HG03378 (cell line): Measurements from ENCODE around the gene LONP2.
"Not testable (repeated sequence)": the region's sequence is repeated elsewhere in the genome, so short reads cannot be mapped to it uniquely, and the experiment has no call there.

Experiments
- ATAC-seq: cut with Tn5 transposase; IDR thresholded peaks from one replicate; pipeline ENCODE4 v1.9.1; 2021; ENCODE audit warnings: mild to moderate bottlenecking, moderate library complexity; ENCODE audit not compliant: unreplicated experiment

LONP2 gene

DNA sequence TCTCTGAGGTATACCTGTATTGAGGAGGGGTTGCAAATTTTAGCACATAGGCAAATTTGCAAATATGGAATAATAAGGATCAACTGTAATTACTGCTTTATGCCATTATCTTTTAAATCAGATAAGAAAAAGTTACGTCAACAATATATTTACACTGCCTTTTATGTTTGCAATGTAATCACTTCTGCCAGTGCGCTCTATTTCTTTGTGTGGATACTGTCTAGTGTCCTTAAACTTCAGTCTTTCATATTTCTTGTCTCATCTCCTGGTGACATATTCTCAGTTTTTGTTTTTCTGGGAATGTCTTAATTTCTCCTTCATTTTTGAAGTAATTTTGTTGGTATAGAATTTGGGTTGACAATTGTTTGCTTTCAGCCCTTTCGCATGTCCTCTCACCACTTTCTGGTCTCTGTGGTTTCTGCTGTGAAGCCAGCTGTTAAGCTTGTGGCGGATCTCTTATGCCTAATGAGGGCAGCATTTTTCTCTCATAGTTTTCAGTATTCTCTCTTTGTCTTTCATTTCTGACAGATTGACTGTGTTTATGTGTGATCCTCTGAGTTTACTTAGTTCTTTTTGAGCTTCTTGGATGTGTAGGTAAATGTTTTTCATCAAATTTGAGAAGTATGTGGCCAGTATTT, 40.8 kb downstream of the LONP2 start:
- ATAC-seq, result no peak

DNA sequence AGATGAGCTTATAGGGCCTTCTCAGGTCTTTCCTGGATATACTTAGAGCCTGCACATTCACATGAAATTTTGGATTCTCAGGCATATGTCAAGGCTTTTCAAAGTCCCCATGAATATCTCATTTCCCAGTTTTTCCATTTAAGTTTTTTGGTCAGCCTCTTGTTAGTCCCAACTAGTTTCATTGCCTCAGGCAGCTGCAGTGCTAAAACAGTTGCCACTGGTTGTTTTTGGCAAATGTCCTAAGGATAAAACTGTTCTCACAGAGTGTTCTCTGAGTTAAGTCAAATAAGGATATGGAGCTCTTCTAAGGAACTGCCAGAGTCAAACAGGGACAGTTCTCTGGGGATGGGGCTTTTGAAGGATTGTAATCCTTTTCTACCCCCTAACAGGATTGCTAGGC, 43.1 kb downstream of the LONP2 start:
- ATAC-seq, result no peak

DNA sequence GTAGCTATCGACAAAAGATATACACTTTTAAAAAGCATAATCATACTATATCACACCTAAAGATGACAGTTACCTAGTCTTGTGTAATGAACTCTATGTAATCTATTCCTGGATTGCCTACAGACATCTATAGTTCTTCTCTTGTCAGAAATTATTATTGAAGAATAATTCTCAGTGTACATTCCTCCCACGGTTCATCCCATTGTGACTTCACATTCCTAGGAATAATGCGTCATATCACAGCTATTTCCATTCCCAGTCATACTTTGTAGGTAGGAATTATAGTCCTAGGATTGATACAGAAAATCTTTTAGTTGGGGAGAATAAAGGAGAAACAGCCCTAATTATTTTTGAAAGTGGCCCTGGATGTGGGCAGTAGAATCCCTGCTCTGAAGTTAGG, 47.2 kb downstream of the LONP2 start:
- ATAC-seq, result no peak

DNA sequence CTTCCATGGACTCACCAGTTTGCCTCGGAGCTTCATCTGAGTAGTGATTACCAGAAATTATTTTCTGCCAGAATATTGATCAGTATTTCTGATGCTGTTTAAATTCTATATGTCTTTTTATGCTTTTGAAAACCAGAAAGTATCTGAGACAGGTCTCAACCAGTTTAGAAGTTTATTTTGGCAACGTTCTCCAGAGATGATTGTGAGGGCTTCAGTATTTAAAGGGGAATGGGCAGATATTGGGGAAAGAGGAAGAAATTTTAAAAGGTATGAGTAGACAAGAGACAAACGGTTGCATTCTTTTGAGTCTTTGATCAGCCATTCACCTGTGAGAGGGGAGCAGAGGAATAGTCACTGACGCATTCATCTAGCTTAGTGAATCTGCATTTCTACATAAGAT, 47.7 kb downstream of the LONP2 start:
- ATAC-seq, result no peak

DNA sequence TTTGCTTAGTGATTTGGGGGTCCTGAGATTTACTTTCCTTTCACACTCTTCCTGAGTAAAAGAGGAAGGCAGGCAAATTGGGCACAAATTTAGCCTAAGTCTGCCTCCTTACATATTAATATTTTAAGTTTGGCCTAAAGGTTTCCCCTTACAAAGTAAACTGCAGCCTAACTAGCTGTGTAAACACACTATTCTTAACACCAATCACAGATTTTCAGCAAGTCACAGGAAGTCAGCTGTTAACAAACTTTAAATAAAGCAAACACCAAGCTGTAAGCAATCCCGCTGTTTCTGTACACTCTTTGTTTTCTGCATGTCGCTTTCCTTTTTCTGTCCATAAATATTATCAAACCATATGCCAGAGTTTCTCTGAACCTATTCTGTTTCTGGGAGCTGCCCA, 48.4 kb downstream of the LONP2 start:
- no peak for ATAC-seq

DNA sequence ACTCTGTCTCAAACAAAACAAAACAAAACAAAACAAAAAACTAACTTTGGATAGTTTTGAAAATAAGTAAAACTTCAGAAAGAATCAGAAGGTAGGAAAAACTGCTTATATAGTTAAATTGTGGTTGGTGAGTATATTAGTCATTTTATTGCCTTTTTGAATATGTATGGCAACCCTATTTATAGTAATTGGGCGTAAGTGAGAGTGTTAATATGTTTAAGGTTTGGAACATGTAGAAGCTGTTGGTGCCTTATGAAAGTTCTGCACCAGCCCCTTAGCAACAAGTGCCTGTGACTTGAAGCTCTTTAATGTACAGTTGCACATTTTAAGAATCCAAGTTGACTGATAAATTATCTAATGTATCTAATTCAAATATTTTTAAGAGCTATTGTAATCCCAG, 50.6 kb downstream of the LONP2 start:
- no peak for ATAC-seq

DNA sequence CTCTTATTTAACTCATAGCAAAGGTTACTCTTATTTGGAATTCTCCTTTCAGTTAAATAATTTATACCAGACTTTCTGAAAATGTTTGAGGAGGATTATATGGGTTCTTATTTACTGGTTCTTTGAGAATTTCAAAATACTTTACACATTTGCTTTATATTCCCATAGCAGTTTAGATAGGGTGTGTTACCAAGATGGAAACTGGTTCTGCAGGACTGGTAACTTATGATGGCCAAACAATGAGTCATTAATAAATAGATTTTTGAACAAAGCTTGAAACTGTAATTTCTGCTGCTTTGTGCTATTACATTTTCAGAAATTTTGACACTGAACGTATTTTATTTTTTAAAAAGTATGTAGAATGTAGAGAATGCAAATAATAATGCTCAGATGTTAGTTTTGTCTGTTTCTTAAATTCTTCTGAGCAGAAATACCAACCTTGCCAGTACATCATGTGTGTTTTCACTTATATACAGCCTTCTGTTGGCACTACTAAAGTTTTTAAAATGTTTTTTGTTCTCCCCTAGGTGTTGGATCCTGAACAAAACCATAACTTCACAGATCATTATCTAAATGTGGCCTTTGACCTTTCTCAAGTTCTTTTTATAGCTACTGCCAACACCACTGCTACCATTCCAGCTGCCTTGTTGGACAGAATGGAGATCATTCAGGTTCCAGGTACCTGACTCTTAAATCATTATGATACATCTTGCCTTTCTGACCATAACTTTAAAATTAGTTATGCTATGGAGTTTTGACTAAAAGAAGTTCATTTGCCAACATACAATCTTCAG, 51.6 kb downstream of the LONP2 start:
- ATAC-seq, result no peak

DNA sequence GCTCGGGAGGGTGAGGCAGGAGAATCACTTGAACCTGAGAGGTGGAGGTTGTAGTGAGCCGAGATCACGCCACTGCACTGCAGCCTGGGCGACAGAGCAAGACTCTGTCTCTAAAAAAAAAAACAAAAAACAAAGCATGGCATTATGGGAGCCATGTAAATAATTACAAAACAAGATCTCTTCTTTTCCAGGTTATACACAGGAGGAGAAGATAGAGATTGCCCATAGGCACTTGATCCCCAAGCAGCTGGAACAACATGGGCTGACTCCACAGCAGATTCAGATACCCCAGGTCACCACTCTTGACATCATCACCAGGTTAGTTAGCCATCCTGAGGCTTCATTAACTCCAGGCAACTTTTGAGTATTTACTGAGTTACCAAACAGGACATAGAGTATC, 55.4 kb downstream of the LONP2 start:
- ATAC-seq, result no peak

DNA sequence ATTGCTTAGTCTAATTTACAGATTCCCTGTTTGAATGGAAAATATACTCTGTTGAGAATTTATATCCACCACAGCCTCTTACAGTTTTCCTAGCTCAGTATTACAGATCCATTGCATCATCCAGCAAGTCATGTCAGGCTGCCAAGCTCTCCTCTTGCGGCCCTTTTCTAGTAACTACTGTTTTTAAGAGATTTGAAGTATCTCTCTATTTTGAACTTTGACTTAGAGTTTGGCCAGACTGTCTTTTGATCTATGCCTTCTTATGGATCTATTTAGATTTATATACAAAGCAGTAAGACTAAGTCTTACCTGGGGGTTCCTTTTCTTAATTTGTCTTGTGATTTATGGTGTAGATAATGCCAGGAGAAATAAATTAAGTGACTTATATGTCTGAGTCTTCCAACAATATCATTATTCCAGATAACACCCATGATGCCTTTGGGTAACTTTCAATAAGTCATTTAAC, 56.3 kb downstream of the LONP2 start:
- no peak for ATAC-seq

DNA sequence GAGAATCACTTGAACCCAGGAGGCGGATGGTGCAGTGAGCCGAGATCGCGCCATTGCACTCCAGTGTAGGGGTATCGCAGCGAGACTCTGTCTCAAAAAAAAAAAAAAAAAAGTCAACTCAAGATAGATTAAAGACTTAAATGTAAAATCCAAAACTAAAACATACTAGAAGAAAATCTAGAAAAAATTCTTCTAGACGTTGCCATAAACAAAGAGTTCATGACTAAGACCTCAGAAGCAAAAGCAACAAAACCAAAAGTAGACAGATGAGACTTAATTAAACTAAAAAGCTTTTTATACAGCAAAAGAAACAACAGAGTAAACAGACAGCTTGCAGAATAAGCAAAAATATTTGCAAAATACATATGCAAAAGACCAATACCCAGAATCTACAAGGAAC, 64.4 kb downstream of the LONP2 start:
- ATAC-seq, result no peak

DNA sequence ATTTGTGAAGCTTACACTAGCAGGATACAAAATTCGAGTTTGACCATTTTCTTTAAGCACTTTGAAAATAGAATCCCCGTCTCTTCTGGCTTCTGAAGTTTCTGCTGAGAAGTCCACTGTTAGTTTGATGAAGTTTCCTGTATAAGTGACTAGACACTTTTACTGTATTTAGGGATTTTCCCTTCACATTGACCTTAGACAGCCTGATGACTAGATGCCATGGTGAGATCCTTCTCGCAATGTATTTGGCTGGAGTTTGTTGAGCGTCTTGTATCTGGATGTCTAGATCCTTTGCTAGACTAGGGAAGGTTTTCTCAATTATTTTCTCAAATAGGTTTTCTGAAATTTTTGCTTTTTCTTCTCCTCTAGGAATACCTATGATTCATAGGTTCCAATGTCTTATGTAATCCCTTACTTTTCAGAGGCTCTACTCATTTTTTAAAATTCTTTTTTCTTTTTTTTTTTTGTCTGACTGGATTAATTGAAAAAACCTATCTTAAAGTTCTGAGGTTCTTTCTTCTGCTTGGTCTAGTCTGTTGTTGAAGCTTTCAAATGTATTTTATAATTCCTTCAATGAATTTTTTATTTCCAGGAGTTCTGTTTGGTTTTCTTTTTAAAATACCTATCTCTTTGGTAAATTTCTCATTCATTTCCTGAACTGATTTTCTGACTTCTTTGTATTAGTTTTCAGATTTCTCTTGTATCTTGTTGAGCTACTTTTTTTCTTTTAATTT, 67.0 kb downstream of the LONP2 start:
- ATAC-seq, result no peak

DNA sequence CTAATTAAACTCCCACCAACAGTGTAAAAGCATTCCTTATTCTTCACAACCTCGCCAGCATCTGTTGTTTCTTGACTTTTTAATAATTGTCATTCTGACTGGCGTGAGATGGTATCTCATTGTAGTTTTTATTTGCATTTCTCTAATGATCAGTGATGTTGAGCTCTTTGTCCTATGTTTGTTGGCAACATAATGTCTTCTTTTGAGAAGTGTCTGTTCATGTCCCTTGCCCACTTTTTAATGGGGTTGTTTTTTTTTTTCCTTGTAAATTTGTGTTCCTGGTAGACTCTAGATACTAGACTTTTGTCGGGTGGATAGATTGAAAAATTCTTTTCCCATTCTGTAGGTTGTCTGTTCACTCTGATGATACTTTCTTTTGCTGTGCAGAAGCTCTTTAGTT, 69.8 kb downstream of the LONP2 start:
- not testable (repeated sequence) for ATAC-seq

DNA sequence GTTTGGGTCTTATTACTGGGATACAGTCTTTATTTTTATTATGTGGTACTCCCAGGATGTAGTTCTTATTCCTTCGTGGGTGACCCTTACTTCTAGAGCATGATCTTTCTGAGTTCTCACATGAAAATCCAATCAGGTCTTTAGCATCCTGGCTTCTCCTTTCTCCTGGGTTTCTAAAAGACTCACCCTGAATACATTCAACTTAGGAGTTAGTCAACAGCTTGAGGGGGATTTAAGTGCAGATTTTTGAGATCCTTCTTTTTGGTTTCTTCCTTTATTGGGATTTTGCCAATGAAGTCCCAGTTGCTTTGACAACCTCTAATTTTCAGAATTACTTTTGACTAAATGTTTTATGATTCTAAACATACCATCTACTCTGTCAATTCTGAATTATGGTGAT, 72.9 kb downstream of the LONP2 start:
- no peak for ATAC-seq

DNA sequence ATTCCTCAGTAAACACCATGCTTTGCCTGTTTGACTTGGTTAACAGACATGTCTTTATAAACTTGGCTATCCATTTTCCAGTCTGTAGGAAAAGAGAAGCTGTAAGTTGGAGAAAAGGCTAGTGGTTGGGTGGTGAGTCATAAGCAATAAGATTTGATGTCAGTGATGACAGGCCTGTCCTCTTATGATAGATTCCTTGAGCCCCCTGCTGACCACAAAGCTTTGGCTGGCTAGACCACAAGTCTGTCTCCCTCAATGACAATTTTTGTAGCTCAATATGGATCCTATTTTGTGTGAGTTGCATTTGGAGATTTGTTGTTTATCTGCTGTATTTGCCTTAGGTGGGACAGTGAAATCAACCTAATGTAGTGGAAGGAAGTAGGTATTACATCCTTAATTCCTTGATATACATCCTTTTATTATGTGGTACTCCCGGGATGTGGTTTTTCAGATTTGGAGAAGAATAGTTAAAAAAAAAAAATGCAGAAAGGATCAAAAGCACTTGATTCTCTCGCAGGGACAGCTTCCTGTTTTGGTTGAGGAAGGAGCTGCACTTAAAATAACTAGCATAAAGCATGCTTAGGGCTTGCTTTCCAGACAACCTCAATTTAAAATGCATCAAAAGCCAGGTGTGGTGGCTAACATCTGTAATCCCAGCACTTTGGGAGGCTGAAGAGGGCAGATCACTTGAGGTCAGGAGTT, 73.7 kb downstream of the LONP2 start:
- ATAC-seq, result no peak

DNA sequence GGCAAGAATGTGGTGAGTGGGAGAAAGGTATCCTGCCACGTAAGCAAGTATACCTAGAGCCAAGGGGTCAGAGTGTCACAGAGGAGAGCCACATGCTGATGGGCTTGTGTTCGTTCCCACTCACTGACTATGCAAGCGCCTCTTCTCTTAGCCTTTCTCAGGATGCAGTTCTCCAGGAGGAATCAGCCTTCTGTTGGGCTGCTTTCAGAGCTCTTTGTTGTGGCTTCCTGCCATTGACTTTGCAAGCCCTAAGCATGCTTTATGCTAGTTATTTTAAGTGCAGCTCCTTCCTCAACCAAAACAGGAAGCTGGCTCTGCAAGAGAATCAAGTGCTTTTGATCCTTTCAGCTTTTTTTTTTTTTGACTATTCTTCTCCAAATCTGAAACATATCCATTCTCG, 74.5 kb downstream of the LONP2 start:
- no peak for ATAC-seq

DNA sequence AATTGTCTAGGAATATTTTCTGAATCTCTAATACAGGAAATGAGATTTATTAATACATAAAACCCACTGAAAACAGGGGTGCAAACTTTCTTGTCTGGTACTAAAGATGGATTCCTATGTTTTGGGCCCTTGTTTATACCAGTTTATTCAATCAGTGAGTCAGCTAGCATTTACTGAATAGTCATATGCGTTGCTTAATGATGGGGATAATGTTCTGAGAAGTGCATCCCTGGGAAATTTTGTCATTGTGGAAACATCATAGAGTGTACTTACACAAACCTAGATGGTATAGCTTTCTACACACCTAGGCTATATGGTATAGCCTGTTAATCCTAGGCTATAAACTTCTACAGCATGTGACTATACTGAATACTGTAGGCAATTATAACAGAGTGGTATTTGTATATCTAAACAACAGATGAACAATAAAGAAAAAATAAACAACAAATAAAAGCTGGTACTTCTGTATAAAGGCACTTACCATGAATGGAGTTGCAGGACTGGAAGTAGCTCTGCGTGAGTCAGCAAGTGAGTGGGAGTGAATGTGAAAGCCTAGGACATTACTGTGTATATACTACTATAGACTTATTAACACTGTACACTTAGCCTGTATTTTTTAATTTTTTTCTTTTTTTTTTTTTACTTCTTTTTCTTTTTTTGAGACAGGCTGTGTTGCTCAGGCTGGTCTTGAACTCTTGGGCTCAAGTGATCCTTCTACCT, 77.4 kb downstream of the LONP2 start:
- no peak for ATAC-seq

DNA sequence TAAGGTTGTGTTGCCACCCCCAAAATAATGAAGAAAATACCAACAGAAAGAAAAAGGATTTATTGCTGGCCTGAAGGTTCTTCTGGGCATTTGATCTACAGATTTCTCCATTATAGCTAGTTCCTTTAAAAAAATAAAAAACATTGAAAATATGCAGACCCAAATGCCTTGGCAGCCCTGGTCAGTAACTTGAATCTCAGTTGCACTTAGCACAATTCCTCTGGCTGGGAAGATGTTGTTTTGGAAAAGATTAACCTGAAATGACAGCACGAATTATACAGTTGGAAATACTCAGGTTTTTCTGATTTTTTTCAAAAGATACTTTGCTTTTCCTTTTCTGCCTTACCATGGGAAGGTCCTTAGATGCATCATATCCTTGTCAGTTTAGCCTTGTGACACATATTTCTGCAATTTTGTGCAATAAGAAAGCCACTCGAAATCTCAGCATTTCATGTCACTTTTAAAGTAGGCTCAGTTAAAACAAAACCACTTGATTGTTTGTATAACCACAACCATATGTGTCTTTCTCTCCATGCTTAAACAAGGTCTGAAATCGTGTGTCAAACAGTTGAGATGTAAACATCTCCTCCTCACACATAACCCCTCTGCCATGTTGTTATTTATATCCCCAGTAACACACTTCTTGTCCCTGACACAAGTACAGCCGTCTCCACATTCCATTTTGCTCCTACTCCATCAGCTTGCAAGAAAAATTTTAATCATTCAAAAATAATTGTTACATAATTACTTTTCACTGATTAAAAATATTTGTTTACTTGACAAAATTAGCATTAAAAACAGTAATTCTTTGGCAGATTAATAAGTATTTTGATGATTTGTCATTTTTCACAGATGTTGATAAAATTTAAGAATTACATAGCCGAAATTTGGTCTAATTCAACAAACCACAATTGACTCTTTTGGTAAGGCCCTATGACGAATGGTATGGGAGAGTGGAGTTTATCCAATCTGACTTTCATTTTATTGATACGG, 80.0 kb downstream of the LONP2 start:
- ATAC-seq, result no peak

DNA sequence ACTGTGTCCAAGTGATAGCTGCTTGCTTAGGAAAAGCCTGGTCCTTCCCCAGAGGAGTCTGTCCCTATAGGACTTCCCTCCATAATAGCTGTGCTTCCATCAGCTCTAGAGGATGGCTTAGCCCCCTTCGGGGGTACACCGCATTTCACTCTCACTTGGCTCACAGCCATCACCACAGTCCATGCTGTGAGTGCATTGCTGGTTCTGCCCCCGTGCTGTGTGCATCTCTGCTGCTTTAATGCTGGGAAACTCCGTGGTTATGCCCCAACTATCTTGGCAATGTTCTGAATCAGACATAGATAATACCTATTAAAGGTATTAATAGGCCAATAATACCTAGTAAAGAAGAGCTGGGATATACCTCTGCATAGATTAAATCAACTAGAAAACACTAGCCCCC, 82.8 kb downstream of the LONP2 start:
- ATAC-seq, result no peak

DNA sequence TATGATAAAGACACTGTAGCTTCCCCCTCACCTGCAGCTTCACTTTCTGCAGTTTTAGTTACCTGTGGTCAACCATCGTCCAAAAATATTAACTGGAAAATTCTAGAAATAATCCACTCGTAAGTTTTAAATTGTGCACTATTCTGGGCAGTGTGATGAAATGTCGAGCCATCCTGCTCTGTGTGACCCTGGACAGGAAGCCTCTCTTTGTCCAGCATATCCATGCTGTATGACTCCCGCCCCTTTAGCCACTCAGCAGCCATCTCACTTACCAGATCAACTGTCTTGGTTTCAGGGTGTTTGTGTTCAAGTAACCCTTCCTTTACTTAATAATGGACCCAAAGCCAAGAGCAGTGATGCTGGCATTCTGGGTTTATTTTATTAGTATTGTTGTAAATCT, 85.0 kb downstream of the LONP2 start:
- no peak for ATAC-seq
